HG03095 (cell line): Measurements from ENCODE around the gene ELN.

Source experiments
- ATAC-seq: cut with Tn5 transposase; IDR thresholded peaks from one replicate; pipeline ENCODE4 v1.9.1; 2021; ENCODE audit warnings: moderate library complexity; ENCODE audit not compliant: unreplicated experiment

Gene ELN

GRCh38 chr7:74023092-74023536, 4.9 kb upstream of the ELN start:
- no peak for ATAC-seq

- ATAC-seq, result no peak
These were observed 4.2 kb upstream of the ELN start for GRCh38 chr7:74023786-74024185.

GRCh38 chr7:74025146-74025545, 2.8 kb upstream of the ELN start:
- ATAC-seq, result no peak

DNA sequence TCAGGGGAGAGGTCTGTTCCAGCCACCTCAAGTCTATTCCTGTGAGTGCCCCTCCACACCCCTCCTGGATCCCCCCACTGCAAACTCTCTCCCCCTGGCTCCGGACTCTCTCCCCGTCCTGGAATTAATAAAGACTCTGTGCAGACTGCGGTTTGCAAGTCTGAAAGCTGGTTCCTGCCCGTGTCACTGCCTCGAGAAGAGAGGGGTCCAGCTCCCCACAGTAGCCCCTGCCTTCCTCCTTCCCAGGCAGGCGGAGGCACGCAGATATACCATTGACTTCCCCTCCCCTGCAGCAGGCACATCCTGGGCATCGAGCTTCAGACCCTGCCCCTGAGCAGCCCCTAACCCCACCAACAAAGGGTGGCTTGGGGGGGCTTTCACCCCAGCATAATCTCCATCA, 2.2 kb upstream of the ELN start:
- ATAC-seq, result no peak

DNA sequence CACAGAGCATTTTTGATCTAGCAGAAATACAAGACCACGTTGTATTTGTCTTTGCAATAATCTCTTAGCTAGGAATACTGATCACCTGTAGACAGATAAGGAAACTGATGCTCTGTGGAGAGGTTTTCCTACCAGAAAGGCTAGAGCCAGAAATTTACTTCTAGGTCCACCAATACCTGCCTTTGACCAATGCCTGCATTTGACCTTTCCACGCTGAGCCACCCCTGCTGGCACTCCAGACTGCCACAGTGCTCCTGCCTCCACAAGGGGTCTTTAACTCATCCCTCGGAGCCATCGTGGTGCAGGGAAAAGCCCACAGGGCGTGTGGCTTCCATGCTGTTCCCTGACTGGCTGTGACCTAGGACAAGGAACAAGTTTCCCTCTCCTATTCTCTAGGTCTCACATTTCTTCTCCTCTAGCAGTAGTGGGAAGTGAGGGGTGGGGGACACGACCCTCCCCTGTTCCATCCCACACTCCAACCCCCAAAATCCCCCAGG, 1.5 kb upstream of the ELN start:
- no peak for ATAC-seq

GRCh38 chr7:74026903-74027682, 880 bp upstream of the ELN start:
- ATAC-seq, result no peak

DNA sequence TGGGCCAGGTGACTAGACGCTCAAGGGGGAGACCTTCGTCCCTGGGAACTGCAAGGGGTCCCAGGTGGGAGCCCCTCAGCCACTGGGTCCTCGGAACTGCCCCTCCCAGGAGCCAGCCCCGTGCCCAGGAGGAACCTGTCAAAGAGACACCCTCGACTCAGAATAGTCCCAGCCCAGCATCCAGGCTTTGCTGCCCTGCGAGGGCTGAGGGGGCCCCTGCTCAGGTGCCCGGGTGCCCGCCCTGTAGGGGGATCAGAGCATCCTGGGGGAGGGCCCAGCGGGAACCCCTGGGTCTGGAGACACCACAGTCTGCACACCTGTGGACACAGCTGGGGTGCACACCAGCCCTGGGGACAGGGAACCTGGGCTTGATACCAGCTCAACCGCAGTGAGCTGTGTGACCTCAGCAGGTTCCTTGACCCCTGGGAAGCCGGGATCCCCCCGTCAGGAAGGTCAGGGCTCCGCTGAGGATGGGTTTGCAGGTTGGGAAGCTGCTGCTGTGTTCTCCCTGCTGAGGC, 407 bp downstream of the ELN start:
- ATAC-seq, result no peak

GRCh38 chr7:74029089-74029785, 1.3 kb downstream of the ELN start:
- ATAC-seq, result no peak

GRCh38 chr7:74029991-74030415, 2.0 kb downstream of the ELN start:
- no peak for ATAC-seq

DNA sequence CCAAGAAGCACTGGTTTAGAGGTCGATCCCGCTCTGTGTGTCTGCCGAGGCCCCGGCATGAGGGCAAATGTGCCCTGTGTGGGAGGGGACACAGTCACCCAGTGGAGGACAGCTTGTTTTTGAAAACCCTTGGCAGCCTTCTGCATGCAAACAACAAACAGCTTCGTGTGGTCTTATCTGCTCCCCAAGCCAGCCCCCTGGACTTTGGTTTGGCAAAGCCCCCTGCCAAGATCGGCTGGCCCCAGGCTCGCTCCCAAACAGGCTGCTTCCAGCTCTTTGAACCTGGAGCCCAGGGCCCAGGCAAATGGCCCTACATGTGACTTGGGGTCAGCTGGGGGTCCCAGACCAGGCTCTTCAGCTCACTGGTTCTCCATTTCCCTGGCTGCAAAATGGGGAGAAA, 2.9 kb downstream of the ELN start:
- ATAC-seq, result no peak

DNA sequence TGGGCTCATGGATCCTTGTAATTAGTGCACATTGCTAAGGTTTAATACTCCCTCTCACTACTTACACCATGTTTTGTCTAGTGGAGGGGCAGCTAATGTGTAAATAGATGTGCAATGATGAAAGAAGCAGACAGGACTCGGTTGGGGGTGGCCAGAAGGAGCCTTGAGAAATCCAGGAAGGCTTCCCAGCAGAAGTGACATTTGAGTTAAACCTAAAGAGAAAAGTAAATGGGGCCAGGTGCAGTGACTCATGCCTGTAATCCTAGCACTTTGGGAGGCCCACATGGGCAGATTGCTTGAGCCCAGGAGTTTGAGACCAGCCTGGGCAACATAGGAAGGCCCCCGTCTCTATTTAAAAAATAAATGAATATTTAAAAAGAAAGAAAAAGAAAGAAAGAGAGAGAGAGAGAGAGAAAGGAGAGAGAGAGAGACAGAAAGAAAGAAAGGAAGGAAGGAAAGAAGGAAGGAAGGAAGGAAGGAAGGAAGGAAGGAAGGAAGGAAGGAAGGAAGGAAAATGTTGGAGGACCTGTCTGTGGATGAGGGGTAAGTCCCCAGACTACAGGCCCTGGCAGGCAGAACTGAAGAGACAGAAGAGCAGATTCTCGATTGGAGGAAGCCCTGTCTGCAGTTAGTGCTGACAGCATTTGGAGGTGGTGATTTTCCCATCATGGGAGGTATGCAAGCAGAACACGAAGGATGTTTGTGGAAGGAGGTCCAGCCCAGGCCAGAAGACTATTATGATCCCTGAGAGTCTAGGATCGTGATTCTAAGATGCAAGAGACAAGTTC, 3.6 kb downstream of the ELN start:
- no peak for ATAC-seq

DNA sequence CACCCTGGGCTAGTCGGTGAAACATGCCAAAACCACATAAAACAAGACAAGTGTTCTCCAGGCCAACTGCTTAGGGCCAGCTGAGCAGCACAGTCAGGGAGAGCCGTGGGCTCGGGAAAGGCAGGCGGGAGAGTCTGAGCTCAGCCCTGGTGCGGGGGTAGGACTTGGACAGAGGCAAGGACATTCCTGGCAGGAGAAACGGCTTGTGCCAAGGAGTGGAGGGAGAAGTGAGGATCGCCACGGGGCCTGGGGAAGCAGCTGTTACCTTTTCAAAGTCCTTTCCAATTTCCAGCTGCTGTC, 4.2 kb downstream of the ELN start:
- ATAC-seq, result no peak

GRCh38 chr7:74032624-74033371, 4.8 kb downstream of the ELN start:
- ATAC-seq, result no peak

- ATAC-seq, result no peak
These were observed 5.7 kb downstream of the ELN start for GRCh38 chr7:74033372-74034311.

DNA sequence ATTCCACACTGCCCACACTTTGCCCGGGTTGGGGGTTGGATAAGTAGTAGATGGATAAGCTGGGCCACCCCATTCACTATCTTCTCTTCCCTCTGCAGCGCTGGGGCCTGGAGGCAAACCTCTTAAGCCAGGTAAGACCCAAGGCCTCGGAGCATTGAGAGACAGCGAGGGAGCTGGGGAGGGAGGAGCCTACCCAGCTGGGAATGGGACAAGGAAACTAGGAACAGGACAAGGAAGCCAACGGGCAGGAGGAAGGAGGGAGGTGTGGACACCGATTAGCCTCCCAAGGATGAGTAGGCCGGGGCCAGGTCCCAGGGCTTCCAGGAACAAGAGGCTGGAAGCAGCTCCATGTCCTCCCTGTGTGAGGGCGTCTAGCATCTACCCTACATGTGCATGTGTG, 9.6 kb downstream of the ELN start:
- no peak for ATAC-seq

DNA sequence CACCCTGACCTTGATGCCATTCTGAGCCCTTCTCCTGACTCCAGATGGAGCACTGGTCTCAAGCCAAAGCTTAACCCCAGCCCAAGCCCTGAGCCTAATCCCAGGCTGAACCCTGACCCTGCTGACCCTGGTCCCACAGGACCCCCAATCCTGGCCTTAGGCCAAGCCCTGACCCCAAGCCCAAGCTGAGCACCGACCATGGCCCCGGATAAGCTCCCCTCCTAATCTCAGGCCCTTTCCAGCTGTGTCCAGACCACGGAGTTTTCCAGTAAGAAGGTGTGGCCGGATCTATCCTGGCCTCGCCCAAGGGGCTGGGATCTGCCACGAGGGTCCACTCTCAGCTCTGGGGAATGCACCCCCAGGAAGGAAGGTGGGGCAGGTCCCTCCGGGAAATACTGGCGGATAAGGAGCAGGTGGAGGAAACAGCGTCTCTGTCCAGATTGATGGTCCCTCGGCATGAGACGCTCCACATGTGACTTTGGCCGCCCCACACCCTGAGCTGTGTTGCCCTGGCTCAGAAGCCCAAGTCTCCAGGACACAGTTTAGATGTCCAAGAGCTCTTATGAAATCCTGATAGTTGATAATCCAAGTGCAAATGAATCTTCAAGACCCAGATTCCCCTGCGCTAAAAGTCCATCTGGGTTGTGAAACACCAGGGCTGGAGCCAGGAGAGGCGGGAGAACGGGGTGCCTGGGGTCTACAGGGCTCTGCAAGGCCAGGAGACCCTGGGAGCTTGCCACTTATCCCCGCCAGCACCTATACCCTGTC, 10.4 kb downstream of the ELN start:
- ATAC-seq, result no peak

DNA sequence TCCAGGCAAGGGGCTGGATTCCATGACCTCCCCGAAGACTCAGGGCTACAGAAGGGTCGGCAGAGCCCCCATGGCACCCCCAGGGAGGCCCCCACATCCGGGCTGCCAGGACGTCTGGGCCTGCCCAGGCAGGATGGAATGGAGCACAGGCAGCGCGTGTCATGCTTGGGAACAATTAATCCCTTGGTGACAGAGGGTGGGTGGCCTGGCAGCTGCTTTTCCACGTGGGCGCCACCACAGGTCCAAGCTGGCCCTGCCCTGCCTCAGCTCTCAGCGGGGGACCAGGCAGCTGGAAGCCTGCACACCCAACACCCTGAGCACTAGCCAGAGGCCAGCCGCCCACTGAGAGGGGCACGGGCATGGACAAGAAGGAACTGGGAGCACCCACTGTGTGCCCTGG, 11.4 kb downstream of the ELN start:
- no peak for ATAC-seq

- ATAC-seq, result no peak
These were observed 12.3 kb downstream of the ELN start for GRCh38 chr7:74040101-74040790.
